SJCRH30 (cell line): ENCODE data around the gene GNAS. TPM values are rescaled to one million over a fixed set of nuclear protein-coding genes. Genes with fewer than 3 reads are reported as not detected.
A peak's percentile ranks its signal among the peaks of the same experiment; 100 is the strongest.

Experiments
- DNase-seq, 2 experiments: peaks; one replicate each; pipeline ENCODE4 v3.0.0-alpha.2; 2015 to 2020
- H3K27ac ChIP-seq: fragments of 250-450 bp; sonication (Bioruptor Pico); 2 replicates; pipeline ENCODE4 v1.5.1; 2020; ENCODE audit warnings: mild to moderate bottlenecking, moderate library complexity
- H3K27me3 ChIP-seq: fragments of 250-450 bp; sonication (Bioruptor Pico); 2 replicates; pipeline ENCODE4 v1.5.1; 2020; ENCODE audit warnings: mild to moderate bottlenecking, moderate library complexity
- H3K36me3 ChIP-seq: fragments of 250-450 bp; sonication (Bioruptor Pico); 2 replicates; pipeline ENCODE4 v1.5.1; 2020; ENCODE audit warnings: mild to moderate bottlenecking, moderate library complexity
- H3K4me1 ChIP-seq: fragments of 250-450 bp; sonication (Bioruptor Pico); 2 replicates; pipeline ENCODE4 v1.5.1; 2020; ENCODE audit warnings: mild to moderate bottlenecking, moderate library complexity
- H3K4me3 ChIP-seq: fragments of 250-450 bp; sonication (Bioruptor Pico); 2 replicates; pipeline ENCODE4 v1.5.1; 2020; ENCODE audit warnings: mild to moderate bottlenecking, moderate library complexity
- H3K9me3 ChIP-seq: fragments of 250-450 bp; sonication (Bioruptor Pico); replicated peaks from 2 replicates; pipeline ENCODE4 v1.5.1; 2020; ENCODE audit warnings: mild to moderate bottlenecking, moderate library complexity
- total RNA-seq: library from RNA; depleted of rRNA; stranded (reverse); fragments of >200 nt; shearing (Covaris generic); gene quantifications from 2 replicates; pipeline ENCODE4 v1.2.3, GENCODE V29; 2014

Gene GNAS
- total RNA-seq, 1 experiment from 2014 or later, result 2,094 TPM

DNA sequence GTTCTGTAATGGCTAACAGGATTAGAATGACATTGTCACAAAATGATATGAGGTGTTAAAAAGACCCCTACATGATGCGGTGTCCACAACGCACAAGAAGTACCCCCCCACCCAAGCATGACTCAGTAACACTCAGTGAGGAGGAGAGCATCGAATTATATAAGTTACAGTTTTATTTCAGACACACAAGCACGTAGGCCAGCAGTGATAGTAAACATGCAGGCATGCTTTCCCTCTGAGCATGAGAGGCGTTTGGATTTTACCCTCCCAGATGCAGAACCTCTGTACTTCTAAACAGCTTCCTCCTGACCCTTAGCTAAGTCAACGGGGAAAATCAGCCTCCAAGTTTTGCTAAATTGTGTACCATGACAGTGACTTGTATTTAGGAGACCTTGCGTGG, 23.9 kb downstream of the GNAS start:
- DNase-seq, result no peak
- H3K4me1 ChIP-seq, result no peaks in the 10 kb centered on the region; the same call in 1 of the 2 replicates
- H3K27ac ChIP-seq, result no peak overlapping the region
- H3K27me3 ChIP-seq, result no peaks in the 10 kb centered on the region
- H3K4me3 ChIP-seq, result no peak overlapping the region
- no peaks in the 10 kb centered on the region; the same call in 1 of the 2 replicates for H3K9me3 ChIP-seq
- H3K36me3 ChIP-seq, result no peaks in the 10 kb centered on the region

DNA sequence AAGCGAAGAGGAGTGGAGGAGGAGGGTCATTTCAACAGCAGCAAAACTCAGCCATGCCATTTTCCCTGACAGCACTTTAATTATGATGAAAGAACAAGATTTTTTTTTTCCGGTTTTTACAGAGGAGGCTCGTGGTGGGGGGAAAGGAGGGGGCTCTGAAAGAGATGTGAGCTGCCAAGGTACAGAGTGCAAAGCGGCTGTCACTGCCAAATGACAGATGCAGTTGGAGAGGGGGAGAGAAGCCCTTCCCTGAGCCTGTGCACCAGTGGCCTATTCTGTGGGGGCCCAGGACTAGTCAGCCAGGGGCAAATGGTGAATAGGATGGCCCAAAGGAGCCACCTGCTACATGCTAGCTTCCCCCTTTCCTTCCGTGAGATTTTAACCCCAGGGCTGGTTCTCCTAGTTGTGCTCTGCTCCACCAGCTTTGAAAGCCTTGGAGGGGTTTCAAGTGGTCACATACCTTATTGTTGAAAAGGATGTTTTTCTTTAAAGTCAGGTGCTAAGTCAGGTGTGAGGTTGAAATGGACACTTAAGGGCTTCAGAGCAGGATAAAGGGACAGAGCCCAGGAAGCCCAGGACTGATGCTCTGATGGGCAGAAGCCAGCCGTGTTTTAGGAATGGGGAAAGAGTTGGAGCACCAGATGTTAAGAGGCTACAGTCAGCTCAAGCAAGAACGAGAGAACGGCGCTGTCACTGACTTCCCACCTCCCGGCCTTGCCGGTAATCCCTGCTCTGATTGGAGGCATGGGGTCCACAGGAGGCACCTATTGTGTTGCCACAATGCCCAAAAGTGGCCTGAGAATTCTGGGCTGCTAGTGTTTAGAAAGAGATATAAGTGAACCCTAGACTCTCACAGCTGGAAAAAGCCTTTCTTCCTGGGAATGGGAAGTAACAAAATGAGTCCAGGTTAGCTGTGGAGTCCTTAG, 24.8 kb downstream of the GNAS start:
- no peaks in the 10 kb centered on the region for H3K9me3 ChIP-seq
- H3K27ac ChIP-seq, result no peak overlapping the region
- no peaks in the 10 kb centered on the region for H3K27me3 ChIP-seq
- H3K36me3 ChIP-seq, result no peaks in the 10 kb centered on the region
- peaks cover 7% of the 10 kb centered on the region for H3K4me1 ChIP-seq
- DNase-seq, result no peak
- H3K4me3 ChIP-seq, result no peak overlapping the region

DNA sequence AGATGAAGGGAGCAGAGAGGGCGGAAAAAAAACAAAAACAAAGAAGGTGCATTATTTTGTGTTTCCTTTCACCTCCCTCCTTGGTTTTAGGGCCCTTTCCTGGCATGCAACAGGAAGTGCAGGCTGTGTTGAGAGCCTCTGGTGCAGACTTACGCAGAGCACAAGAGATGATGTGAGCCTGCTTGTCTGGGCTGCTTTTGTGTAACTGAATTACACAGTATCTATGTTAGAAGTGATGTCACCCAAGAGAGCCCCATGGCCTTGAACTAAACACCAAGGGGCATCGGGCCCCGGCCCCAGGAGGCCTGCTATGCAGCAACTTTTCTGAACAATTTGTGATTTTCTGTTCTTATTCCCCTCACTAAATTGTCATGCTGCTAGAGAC, 25.5 kb downstream of the GNAS start:
- no peak for DNase-seq
- H3K4me1 ChIP-seq, result peaks cover 12% of the 10 kb centered on the region
- H3K27me3 ChIP-seq, result no peaks in the 10 kb centered on the region
- H3K27ac ChIP-seq, result no peak overlapping the region
- H3K36me3 ChIP-seq, result no peaks in the 10 kb centered on the region
- no peak overlapping the region for H3K4me3 ChIP-seq
- H3K9me3 ChIP-seq, result no peaks in the 10 kb centered on the region

DNA sequence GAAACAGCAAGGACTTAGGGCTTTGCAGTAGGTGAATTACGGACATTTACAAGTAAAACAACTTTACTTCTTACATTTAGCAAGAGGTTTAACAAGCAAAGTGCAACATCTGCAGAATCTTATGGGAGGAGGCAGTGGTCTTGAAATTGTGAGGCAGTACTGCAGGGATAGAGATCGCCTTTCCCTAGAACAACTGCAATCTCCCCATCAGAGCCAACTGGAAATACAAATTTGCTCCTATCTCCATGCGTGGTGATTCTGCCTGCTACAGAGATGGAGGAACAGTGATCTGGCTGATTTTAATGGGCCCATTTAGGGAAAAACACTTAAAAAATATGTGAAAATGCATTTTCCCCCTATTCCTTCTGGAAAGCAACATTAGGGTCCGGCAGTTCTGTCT, 25.9 kb downstream of the GNAS start:
- Histone ChIP-seq H3K4me1 (peaks cover 13% of the 10 kb centered on the region), H3K9me3 (no peaks in the 10 kb centered on the region), H3K36me3 (no peaks in the 10 kb centered on the region), H3K27ac (no peak overlapping the region), H3K4me3 (no peak overlapping the region), H3K27me3 (no peaks in the 10 kb centered on the region)
- no peak for DNase-seq

DNA sequence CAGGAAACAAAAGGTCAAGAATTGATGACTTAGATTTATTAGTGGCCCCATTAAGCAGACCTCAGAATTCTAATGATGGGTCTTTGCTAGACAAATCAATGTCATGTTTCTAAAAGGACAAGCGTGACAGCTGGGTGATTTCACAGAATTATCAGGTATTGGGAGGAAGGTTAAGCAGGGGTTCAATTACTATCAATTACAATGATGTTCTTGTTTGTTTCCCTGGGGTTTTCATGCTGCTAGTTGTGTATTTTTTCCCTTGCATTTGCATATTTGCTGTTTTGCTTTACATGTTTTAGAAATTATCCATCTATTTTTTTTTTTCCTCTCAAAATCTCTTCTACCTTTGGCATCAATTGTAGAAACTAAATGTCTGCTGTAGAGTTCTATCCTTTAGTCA, 27.9 kb downstream of the GNAS start:
- peaks cover 17% of the 10 kb centered on the region for H3K4me1 ChIP-seq

DNA sequence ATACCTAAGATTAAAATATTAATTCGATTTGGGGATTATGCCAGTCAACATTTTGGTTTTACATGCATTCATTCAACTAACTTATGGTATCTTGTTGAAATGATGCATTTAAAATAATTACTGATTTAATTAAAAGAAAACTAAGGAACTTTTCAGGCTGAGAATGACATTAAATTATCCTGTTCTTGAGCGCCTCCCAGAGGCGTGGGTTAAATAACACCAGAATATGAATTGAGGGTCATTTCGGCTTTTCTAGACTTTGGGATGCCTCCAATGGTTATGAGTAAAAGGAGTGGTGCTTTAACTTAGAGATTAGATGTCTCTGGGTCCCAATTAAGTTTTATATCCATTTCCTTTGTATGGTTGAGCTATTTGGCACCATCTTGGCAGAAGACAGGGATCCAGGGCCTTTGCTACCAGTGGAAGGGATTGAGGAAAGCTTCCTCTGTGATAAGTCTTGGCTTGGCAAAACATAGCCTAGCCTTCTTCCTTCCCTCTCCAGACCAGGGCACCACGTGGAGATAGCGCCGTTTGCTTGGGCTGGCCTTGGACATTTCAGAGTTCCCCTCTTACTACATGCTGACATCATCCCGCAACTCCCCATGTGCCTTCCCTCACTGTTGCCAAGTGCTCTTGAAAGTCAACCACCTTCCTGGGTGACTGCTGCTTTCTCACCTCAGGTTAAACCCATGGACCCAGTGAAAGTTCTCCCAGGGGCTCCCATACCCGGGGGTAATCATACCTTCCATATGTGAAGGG, 28.7 kb downstream of the GNAS start:
- Histone ChIP-seq H3K9me3 (no peaks in the 10 kb centered on the region), H3K4me1 (peaks cover 17% of the 10 kb centered on the region), H3K27ac (no peak overlapping the region), H3K27me3 (no peaks in the 10 kb centered on the region), H3K36me3 (no peaks in the 10 kb centered on the region), H3K4me3 (no peak overlapping the region)
- no peak for DNase-seq

More for the DNA sequence above, 27.9 kb downstream of the GNAS start:
- H3K4me3 ChIP-seq, result no peak overlapping the region
- H3K36me3 ChIP-seq, result no peaks in the 10 kb centered on the region
- DNase-seq, result no peak
- H3K27ac ChIP-seq, result no peak overlapping the region
- H3K27me3 ChIP-seq, result no peaks in the 10 kb centered on the region
- H3K9me3 ChIP-seq, result no peaks in the 10 kb centered on the region

DNA sequence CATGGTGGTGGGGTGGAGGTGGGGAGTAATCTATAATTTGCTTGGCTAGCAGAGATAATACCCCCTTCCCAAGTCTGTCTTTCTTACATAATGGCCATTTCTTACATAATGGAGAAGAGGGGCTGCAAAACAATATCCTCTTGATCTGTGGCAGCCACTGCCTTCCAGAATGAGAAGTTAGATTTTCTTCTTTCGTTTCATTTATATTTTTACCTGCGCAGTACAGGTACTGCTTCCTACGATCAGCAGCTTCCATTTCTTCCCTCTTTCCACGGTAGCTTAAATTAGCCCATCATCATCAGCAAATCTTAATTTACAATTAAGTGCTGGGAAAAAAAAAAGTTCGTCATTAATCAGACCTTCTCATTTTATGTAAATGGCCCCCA, 30.2 kb downstream of the GNAS start:
- peak overlapping the region; percentile 2; the same call in 1 of the 2 replicates for H3K27ac ChIP-seq
- DNase-seq, result no peak
- H3K36me3 ChIP-seq, result no peaks in the 10 kb centered on the region
- H3K27me3 ChIP-seq, result no peaks in the 10 kb centered on the region
- peak overlapping the region; percentile 29 for H3K4me3 ChIP-seq
- H3K4me1 ChIP-seq, result peaks cover 17% of the 10 kb centered on the region
- H3K9me3 ChIP-seq, result no peaks in the 10 kb centered on the region

DNA sequence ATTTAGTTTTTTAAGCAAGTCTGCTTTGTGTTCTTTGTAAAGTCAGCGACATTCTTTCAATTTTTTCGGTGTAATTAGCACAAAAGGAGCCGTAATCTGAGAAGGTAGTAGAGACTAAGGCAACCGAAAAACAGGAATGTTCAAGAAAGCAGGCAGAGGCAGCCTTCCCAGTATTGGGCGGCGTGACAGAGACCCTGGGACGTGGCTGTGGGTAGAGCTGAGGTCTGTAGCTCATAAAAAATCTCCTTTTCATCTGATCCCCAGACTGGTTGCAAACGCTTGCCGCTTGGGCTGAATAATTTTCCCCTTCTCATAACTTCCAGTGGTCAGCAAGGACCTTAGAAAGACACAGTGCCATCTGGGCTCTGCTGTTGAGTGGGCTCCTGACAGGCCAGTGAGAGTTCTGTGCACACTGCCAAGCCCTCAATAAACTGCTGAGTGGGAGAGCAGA, 30.8 kb downstream of the GNAS start:
- peak overlapping the region; percentile 2; the same call in 1 of the 2 replicates for H3K27ac ChIP-seq
- no peaks in the 10 kb centered on the region for H3K9me3 ChIP-seq
- peaks cover 17% of the 10 kb centered on the region for H3K4me1 ChIP-seq
- H3K36me3 ChIP-seq, result no peaks in the 10 kb centered on the region
- peak; percentile 62 to 73 for DNase-seq
- no peaks in the 10 kb centered on the region for H3K27me3 ChIP-seq
- peak overlapping the region; percentile 29 for H3K4me3 ChIP-seq

DNA sequence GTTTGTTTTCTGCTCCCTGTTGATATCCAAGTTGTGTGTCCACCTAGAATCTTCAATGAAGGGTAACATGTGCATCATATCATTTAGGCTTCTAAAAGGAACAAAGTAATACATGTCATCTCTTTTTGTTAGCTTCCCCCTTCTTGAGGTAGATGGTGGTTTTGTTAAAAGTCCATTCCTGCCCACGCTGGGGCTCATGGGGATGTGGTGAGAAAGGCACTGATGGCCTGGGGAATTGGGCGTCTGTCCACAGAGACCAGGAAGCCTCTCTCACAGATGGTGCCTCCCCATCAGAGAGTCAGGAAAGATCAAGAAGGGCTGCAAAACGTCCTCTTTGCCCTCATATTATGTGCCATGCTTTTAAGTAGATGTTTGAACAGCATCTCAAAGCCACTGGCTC, 32.5 kb downstream of the GNAS start:
- H3K36me3 ChIP-seq, result no peaks in the 10 kb centered on the region
- H3K27me3 ChIP-seq, result no peaks in the 10 kb centered on the region
- H3K4me3 ChIP-seq, result no peak overlapping the region
- no peak for DNase-seq
- H3K27ac ChIP-seq, result no peak overlapping the region
- H3K9me3 ChIP-seq, result no peaks in the 10 kb centered on the region
- H3K4me1 ChIP-seq, result peaks cover 17% of the 10 kb centered on the region

DNA sequence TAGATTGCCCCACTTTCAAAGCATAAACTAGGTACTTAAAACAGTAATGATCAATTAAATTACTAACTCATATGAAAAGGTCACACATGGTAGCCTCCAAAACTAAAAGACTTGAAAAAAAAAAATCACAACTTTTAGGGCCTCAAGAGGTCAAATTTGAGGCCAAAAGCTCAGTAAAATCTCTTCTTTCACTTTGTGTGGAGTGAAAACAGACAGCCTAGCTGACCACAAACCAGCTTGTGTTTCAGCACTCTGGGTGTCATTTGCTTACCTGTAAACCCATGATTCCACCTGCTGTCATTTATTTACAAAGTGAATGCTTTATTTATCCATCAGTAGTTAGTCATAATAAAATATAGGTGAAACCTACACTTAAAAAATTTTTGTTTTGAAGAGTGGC, 34.0 kb downstream of the GNAS start:
- no peaks in the 10 kb centered on the region for H3K36me3 ChIP-seq
- H3K4me1 ChIP-seq, result peaks cover 17% of the 10 kb centered on the region
- no peaks in the 10 kb centered on the region for H3K27me3 ChIP-seq
- no peaks in the 10 kb centered on the region for H3K9me3 ChIP-seq
- H3K4me3 ChIP-seq, result no peak overlapping the region
- no peak overlapping the region for H3K27ac ChIP-seq
- no peak for DNase-seq

DNA sequence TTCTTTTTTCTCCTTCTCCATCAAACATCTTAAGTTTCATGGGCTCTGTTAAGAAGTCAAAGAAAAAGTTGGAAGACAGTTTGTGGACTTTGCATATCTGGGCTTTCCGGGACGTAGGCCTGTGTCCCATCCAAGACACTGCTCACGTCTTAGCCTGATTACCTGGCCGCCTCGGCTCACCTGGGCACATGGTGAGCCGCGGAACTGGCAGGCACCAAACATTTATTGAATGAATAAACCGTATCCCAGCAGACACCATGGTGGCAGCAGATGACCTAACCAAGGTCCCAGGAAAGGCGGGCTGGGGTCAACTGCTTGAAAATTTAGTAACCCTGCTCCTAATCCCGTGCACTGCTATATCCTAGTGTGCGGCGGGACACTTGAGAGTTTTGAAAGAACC, 35.6 kb downstream of the GNAS start:
- DNase-seq, result no peak
- H3K4me3 ChIP-seq, result peak overlapping the region; percentile 97
- no peaks in the 10 kb centered on the region for H3K9me3 ChIP-seq
- no peaks in the 10 kb centered on the region for H3K27me3 ChIP-seq
- H3K27ac ChIP-seq, result no peak overlapping the region
- peaks cover 8% of the 10 kb centered on the region for H3K36me3 ChIP-seq
- peaks cover 6% of the 10 kb centered on the region for H3K4me1 ChIP-seq

DNA sequence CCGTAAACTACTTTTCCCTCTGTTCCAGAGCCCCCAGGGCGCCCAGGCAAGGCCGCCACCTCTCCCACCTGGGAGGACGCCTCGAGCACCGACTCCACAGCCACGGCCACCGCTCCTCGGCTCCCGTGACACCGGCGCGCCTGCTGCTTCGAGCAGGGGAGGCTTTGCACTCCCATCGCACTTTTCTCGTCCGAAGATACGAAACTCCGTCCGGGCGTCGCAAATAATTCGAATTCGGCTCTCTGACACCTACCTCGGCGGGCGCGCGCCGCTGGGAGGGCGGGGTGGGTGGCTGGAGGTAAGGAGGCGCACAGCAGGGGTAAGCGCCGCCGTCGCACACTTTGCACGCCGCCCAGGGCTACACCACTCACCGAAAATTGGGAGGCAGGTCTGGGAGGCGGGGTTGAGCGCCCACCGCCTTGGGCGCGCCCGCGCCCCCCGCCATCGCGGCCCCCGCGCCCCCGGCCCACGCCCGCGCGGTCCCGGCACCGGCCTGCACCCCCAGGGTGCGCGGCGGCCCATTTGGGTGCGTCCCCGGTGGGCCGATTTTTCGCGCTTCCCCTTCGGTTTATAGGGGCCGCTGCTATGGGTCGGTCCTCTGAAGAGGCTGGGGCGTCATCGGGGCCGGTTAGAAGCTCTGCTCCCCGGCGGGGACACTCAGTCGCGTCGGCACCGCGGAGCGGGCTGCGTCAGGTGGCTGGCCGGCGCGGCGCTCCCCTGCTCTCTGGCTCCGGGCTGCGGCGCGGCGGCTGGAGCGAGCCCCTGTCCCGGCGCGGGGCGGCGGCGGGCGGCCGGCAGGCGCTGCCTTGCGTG, 36.2 kb downstream of the GNAS start:
- Histone ChIP-seq H3K9me3 (no peaks in the 10 kb centered on the region), H3K27me3 (no peaks in the 10 kb centered on the region), H3K4me1 (peaks cover 7% of the 10 kb centered on the region), H3K27ac (no peak overlapping the region), H3K4me3 (peak overlapping the region; percentile 97), H3K36me3 (peaks cover 15% of the 10 kb centered on the region)
- DNase-seq, result peak; percentile 78 to 79

DNA sequence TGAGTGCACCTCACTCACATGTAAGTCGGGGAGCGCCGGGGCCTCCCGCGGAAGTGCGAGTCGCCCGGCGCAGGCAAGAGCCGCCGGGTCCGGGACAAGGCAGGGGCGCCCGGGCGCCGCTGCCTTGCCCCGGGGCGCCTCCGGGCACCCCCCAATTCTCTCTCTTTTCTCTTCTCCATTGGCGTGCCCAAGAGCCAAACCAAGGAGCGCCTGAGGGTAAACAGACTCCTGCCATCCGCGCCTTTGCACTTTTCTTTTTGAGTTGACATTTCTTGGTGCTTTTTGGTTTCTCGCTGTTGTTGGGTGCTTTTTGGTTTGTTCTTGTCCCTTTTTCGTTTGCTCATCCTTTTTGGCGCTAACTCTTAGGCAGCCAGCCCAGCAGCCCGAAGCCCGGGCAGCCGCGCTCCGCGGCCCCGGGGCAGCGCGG, 36.8 kb downstream of the GNAS start:
- peaks cover 12% of the 10 kb centered on the region for H3K4me1 ChIP-seq
- peaks cover 18% of the 10 kb centered on the region for H3K36me3 ChIP-seq
- DNase-seq, result no peak
- H3K27ac ChIP-seq, result no peak overlapping the region
- H3K4me3 ChIP-seq, result peak overlapping the region; percentile 97
- H3K27me3 ChIP-seq, result no peaks in the 10 kb centered on the region
- no peaks in the 10 kb centered on the region for H3K9me3 ChIP-seq

DNA sequence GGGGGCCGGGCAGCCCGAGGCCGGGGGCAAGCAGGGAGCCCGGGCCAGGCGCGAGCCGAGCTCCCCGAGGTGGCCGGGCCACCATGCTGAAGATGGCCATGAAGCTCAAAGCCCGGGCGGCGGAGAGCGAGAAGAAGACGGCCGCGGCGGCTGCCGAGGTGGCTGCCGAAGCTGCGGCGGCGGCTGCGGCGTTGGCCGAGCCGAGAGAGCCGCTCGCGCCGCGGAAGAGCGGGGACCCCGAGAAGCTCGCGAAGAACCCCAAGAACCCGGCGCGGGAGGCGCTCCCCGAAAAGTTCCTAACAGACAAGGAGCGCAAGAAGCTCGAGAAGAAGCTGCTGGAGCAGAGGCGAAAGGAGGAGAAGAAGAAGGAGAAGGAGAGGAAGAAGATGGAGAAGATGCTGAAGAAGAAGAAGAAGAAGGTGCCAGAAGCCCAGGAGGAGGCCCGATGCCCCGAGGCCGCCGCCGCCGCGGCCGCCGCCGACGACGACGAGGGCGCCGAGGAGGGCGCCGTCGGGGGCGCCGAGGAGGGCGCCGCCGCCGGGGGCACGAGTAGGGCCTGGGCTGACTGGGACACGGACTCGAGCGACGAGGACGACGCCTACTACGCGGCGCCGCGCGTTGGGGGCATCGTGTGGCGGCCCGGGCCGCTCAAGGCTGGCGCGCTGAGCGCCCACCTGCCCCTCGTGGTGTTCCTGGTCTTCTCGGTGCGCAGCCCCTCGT, 37.4 kb downstream of the GNAS start:
- Histone ChIP-seq H3K27ac (peak overlapping the region; percentile 53), H3K4me1 (peaks cover 17% of the 10 kb centered on the region), H3K4me3 (peak overlapping the region; percentile 97), H3K27me3 (no peaks in the 10 kb centered on the region), H3K36me3 (peaks cover 22% of the 10 kb centered on the region), H3K9me3 (no peaks in the 10 kb centered on the region)
- no peak for DNase-seq
